DOHH2 (cell line): ENCODE measurements around the gene CAPS.

ENCODE experiments used
- EZH2phosphoT487 ChIP-seq: fragments of 200-600 bp; sonication (generic); IDR thresholded peaks from 2 replicates; pipeline ENCODE4 v1.6.1; 2017; ENCODE audit warnings: borderline replicate concordance, mild to moderate bottlenecking, antibody characterized with exemption, low read length, moderate library complexity, mixed read lengths
- TF ChIP-seq, protein P1 (sequence below): fragments of 200-600 bp; sonication (generic); IDR thresholded peaks from one replicate; pipeline ENCODE4 v1.5.1; 2014; ENCODE audit warnings: antibody characterized with exemption, mild to moderate bottlenecking, low read depth, low read length; ENCODE audit not compliant: poor library complexity, severe bottlenecking

DNA sequence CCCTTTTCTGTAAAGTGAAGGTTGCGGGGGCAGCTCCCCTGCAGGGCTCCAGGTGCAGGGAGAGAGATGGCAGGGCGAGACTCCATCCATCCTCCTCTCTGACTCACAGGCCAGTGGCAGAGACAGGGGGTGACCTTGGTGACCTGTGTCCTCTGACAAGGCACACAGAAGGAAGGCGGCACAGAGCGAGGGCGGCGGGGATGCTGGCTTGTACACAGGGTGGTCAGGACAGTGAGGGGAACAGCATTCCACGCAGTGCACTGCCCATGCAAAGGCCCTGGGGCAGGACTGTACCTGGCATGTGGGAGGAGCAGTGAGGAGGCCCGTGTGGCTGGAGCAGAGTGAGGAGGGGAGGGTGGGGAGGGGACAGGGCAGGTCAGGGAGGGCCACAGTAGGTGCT, 18.2 kb upstream of the CAPS start:
- TF ChIP-seq, protein P1, sequence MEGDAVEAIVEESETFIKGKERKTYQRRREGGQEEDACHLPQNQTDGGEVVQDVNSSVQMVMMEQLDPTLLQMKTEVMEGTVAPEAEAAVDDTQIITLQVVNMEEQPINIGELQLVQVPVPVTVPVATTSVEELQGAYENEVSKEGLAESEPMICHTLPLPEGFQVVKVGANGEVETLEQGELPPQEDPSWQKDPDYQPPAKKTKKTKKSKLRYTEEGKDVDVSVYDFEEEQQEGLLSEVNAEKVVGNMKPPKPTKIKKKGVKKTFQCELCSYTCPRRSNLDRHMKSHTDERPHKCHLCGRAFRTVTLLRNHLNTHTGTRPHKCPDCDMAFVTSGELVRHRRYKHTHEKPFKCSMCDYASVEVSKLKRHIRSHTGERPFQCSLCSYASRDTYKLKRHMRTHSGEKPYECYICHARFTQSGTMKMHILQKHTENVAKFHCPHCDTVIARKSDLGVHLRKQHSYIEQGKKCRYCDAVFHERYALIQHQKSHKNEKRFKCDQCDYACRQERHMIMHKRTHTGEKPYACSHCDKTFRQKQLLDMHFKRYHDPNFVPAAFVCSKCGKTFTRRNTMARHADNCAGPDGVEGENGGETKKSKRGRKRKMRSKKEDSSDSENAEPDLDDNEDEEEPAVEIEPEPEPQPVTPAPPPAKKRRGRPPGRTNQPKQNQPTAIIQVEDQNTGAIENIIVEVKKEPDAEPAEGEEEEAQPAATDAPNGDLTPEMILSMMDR = no peak
- no peak for TF ChIP-seq EZH2phosphoT487
